Measurements from ENCODE around the gene NAT8L. TPM values are rescaled to one million over a fixed set of nuclear protein-coding genes. Genes with fewer than 3 reads are reported as not detected.

NAT8L gene
- total RNA-seq, 4 donors from 2014 or later, result 0.14 to 1.9 (median 0.64) TPM; not detected in 1

DNA sequence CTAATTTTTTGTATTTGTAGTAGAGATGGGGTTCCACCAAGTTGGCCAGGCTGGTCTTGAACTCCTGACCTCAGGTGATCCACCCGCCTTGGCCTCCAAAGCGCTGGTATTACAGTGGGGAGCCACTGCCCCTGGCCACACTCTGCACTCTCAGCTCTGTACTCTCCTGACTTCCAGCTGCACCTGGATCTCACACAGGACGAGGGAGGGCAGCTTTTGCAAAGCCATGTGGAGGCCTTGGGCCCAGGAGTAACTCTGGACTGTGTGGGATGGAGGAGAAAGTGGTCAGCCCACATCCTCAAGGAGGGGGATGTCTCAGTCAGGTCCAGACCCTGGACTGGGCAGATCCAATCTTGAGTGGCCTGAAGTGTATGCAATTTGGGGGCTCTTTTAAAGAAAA is 23.0 kb downstream of the NAT8L start:
- Histone ChIP-seq H3K9me3 (no peaks in the 10 kb centered on the region), H3K4me3 (no peak overlapping the region), H3K27me3 (no peaks in the 10 kb centered on the region), H3K27ac (no peak overlapping the region), H3K36me3 (no peaks in the 10 kb centered on the region), H3K4me1 (no peaks in the 10 kb centered on the region)
- WGBS, 2 donors (ENCODE audit: low coverage in 1 of 2), result 83% methylated on average over 3 of the region's 3 CpGs; no CpG with 5 or more reads in 1 of the 2 donors
- peak; percentile 2 for DNase-seq
- in situ Hi-C loops (cut with MboI; ENCODE audit: low pct_ligation_motif_present in 1 of 4, low pct_unique_long_range_greater_than_20kb in 1 of 4, low sequenced_read_pairs in 3 of 4) (no loop called here), intact Hi-C loops (cut with DNase I; ENCODE audit: low total_unique reads) (no loop called here)
- TF ChIP-seq, protein P1, sequence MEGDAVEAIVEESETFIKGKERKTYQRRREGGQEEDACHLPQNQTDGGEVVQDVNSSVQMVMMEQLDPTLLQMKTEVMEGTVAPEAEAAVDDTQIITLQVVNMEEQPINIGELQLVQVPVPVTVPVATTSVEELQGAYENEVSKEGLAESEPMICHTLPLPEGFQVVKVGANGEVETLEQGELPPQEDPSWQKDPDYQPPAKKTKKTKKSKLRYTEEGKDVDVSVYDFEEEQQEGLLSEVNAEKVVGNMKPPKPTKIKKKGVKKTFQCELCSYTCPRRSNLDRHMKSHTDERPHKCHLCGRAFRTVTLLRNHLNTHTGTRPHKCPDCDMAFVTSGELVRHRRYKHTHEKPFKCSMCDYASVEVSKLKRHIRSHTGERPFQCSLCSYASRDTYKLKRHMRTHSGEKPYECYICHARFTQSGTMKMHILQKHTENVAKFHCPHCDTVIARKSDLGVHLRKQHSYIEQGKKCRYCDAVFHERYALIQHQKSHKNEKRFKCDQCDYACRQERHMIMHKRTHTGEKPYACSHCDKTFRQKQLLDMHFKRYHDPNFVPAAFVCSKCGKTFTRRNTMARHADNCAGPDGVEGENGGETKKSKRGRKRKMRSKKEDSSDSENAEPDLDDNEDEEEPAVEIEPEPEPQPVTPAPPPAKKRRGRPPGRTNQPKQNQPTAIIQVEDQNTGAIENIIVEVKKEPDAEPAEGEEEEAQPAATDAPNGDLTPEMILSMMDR (IDR thresholded peaks at IDR 0.05), result no peak
- TF ChIP-seq POLR2AphosphoS5 (IDR thresholded peaks at IDR 0.05), result no peak
- TF ChIP-seq EP300 (IDR thresholded peaks at IDR 0.05; ENCODE audit: low read depth), result no peak
- TF ChIP-seq POLR2A (IDR thresholded peaks at IDR 0.05), result no peak

DNA sequence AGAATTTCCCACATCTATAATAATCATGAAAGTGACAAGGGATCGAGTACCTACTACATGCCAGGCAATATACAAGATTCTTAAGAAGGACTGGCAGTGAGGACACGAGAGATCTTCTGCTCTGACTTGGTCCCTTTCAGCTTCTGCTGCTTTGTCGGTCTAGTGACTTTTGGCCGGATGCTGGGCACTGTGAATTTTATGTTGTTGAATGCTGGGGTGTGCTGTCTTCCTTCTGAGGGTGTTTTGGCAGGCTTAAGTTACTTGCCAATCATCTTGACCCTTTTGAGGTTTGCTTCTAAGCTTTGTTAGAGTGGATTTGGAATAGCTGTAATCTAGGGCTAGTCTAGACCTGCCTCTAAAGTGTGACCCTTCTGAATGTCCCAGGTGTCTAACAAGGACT is 23.5 kb downstream of the NAT8L start:
- WGBS, 2 donors (ENCODE audit: low coverage in 1 of 2), result 81 to 83% methylated on average over 4 of the region's 4 CpGs
- no peaks in the 10 kb centered on the region for H3K9me3 ChIP-seq
- no peaks in the 10 kb centered on the region for H3K4me1 ChIP-seq
- H3K4me3 ChIP-seq, result no peak overlapping the region
- in situ Hi-C loops (cut with MboI; ENCODE audit: low pct_ligation_motif_present in 1 of 4, low pct_unique_long_range_greater_than_20kb in 1 of 4, low sequenced_read_pairs in 3 of 4), result no loop called here
- DNase-seq, result no peak
- intact Hi-C loops (cut with DNase I; ENCODE audit: low total_unique reads), result no loop called here
- no peaks in the 10 kb centered on the region for H3K27me3 ChIP-seq
- TF ChIP-seq POLR2A (IDR thresholded peaks at IDR 0.05) (no peak), EP300 (IDR thresholded peaks at IDR 0.05; ENCODE audit: low read depth) (no peak), POLR2AphosphoS5 (IDR thresholded peaks at IDR 0.05) (no peak)
- TF ChIP-seq, protein P1 (IDR thresholded peaks at IDR 0.05), result no peak
- no peaks in the 10 kb centered on the region for H3K36me3 ChIP-seq
- H3K27ac ChIP-seq, result no peak overlapping the region

DNA sequence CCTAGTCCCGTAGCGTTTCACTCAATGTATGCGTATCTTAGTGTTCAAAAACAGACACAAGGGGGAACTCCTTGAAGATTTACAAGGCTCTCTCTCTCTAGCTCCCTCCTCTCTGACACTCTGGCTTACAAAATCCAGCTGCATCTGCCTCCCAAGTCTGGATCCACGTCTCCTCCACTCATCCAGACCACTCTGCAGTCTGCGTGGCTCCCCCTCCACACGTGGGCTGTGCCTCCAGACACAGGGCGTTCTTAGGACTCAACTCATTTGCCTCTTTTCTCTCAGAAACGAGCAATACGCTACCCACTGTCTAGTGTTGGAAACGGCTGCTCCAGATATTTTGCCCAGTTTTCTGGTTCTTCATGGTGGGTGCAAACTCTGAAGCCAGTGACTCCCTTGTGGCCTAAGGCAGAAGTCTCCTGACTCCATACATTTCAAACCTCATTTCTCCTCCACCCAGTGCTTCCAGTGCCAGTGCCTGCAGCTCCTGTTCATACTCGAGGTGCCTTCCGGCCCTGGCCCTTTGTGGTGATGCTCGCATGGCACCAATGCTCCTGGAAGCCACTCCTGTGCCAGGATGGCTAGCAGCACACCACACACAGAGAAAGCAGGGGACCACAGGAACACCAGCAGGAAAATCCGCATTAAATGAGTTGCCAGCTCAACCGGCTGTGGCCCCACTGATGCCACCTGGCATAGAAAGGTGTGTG is 24.1 kb downstream of the NAT8L start:
- DNase-seq, result peak; percentile 2
- H3K27me3 ChIP-seq, result no peaks in the 10 kb centered on the region
- H3K36me3 ChIP-seq, result no peaks in the 10 kb centered on the region
- no peak overlapping the region for H3K27ac ChIP-seq
- TF ChIP-seq POLR2A (IDR thresholded peaks at IDR 0.05) (no peak), POLR2AphosphoS5 (IDR thresholded peaks at IDR 0.05) (no peak), EP300 (IDR thresholded peaks at IDR 0.05; ENCODE audit: low read depth) (no peak)
- TF ChIP-seq, protein P1 (IDR thresholded peaks at IDR 0.05), result no peak
- no peak overlapping the region for H3K4me3 ChIP-seq
- H3K9me3 ChIP-seq, result no peaks in the 10 kb centered on the region
- in situ Hi-C loops (cut with MboI; ENCODE audit: low pct_ligation_motif_present in 1 of 4, low pct_unique_long_range_greater_than_20kb in 1 of 4, low sequenced_read_pairs in 3 of 4) (no loop called here), intact Hi-C loops (cut with DNase I; ENCODE audit: low total_unique reads) (no loop called here)
- H3K4me1 ChIP-seq, result no peaks in the 10 kb centered on the region
- WGBS, 2 donors (ENCODE audit: low coverage in 1 of 2), result 76 to 89% methylated on average over 5 to 15 of the region's 15 CpGs

DNA sequence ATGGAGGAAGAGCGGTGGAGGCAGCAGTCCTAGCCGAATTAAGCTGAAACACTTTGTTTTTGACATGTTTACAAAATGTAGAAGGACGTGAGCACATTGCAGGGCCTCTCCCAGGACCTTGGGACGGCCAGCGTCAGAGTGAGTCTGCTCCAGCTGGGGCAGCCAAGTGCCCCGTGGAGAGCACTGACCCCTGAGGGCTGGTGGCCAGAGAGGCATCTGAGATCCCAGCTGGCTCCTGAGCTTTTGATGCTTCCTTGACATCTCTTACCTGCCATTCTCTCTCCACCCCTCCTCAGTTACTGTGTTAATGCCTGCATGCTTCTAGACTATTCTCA is 24.7 kb downstream of the NAT8L start:
- H3K4me1 ChIP-seq, result no peaks in the 10 kb centered on the region
- no peaks in the 10 kb centered on the region for H3K27me3 ChIP-seq
- no peaks in the 10 kb centered on the region for H3K9me3 ChIP-seq
- TF ChIP-seq POLR2AphosphoS5 (IDR thresholded peaks at IDR 0.05), result no peak
- TF ChIP-seq POLR2A (IDR thresholded peaks at IDR 0.05), result no peak
- TF ChIP-seq, protein P1 (IDR thresholded peaks at IDR 0.05), result no peak
- TF ChIP-seq EP300 (IDR thresholded peaks at IDR 0.05; ENCODE audit: low read depth), result no peak
- intact Hi-C loops (cut with DNase I; ENCODE audit: low total_unique reads) (no loop called here), in situ Hi-C loops (cut with MboI; ENCODE audit: low pct_ligation_motif_present in 1 of 4, low pct_unique_long_range_greater_than_20kb in 1 of 4, low sequenced_read_pairs in 3 of 4) (no loop called here)
- no peak overlapping the region for H3K4me3 ChIP-seq
- DNase-seq, result no peak
- WGBS, 2 donors (ENCODE audit: low coverage in 1 of 2), result 73% methylated on average over 6 of the region's 6 CpGs; no CpG with 5 or more reads in 1 of the 2 donors
- H3K36me3 ChIP-seq, result no peaks in the 10 kb centered on the region
- no peak overlapping the region for H3K27ac ChIP-seq
